Thyroid gland (tissue), 4 donors: ENCODE results near the gene ZBTB37.

Experiments
- CTCF ChIP-seq, 6 experiments: fragments of 200-600 bp in 3 of 6; fragments of 450-650 bp in 3 of 6; sonication (generic) in 3 of 6; IDR thresholded peaks; one replicate each; pipeline ENCODE4 v1.5.1; 2016 to 2019; ENCODE audit warnings: antibody characterized with exemption in 6 of 6, mild to moderate bottlenecking in 2 of 6, inconsistent platforms in 1 of 6, moderate library complexity in 1 of 6
- POLR2A ChIP-seq, 2 donors: fragments of 450-650 bp; IDR thresholded peaks; one replicate each; pipeline ENCODE4 v1.6.1; 2017; ENCODE audit warnings: antibody characterized with exemption in 2 of 2, mild to moderate bottlenecking in 2 of 2, moderate library complexity in 1 of 2

DNA sequence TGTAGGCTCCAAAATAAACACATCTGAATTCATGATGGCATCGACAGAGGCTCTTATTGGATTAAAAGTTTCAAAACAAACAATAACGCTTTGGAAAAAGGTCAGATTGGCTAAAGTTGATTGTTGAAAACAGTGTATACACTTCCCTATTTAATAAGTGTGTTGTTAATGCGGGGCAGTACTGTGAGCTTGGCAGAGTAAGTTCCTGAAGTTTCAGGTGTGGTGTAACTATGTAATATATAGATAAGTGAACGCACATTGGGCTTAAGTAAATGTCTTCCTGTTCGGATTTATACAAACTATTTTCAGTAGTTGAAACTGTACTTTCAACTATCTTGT, 810 bp downstream of the ZBTB37 start:
- no peak for TF ChIP-seq CTCF (IDR thresholded peaks at IDR 0.05)
- TF ChIP-seq POLR2A (IDR thresholded peaks at IDR 0.05): no peak
